ENCODE data around the gene APOBR. TPM values are rescaled to one million over a fixed set of nuclear protein-coding genes. Genes with fewer than 3 reads are reported as not detected.

APOBR gene
- total and polyA plus RNA-seq, 9 of the 15 experiments (the other 6 are each of a cell fraction or from before 2014, with no cell fraction given): 0.08 to 6.1 (median 2.8) TPM; not detected in 1

DNA sequence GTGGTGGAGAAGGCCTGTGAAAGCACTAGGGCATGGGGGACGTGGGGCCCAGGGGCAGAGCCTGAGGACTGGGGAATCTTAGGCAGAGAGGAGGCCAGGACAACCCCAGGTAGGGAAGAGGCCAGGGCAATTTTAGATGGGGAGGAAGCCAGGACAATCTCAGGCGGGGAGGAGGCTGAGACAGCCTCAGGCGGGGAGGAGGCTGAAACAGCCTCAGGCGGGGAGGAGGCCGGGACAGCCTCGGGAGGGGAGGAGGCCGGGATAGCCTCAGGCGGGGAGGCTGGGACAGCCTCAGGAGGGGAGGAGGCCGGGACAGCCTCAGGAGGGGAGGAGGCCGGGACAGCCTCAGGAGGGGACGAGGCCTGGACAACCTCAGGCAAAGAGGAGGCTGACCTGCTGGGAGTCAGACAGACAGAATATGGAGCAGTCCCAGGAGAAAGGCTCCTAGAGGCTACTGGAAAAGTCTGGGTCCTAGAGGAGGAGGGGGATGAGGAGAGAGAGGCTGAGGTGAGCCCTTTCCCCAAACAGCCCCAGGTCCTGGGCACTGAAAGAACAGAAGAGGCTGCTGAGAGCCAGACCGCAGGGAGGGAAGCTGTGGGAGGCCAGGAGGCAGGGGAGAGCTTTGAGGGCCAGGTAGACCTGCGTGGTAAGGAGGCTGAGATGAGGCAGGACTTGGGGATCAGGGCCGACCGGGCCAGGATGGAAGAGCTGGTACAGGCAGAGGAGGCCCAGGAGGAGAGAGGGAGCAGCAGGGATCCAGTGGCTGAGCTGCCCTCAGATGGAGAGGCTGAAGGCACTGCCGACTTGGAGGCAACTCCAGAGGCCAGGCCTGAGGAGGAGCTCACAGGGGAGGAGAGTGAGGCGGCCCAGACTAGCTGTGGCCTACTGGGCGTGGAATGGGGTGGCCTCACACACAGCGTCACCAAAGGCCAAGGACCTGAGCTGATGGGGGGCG, 1.6 kb downstream of the APOBR start:
- no peak for ATAC-seq
- 0 out of 5 replicates have a peak, but pooled peaks cover 0 to under 1% of the 10 kb centered on the region in 2 experiments for H3K27me3 ChIP-seq (ENCODE audit: control insufficient read depth in 2 of 2, insufficient read depth in 2 of 2, low read length in 2 of 2)
- no peaks in the 10 kb centered on the region for H4K20me1 ChIP-seq (replicated peaks; ENCODE audit: control insufficient read depth, insufficient read depth, low read length)
- H3K4me3 ChIP-seq: no peak overlapping the region
- no peak for TF ChIP-seq TBL1XR1 (IDR thresholded peaks at IDR 0.05; ENCODE audit: low read length in 2 of 2)
- TF ChIP-seq ZFX (CRISPR knock-in tag; IDR thresholded peaks at IDR 0.05): 0 out of 2 replicates have a peak, but pooled peaks have one; percentile 39
- H3K4me1 ChIP-seq (replicated peaks in 1 of 2; ENCODE audit: control insufficient read depth in 2 of 2, insufficient read depth in 2 of 2, low read length in 2 of 2): peaks cover 13 to 55% of the 10 kb centered on the region in 2 experiments
- H3K36me3 ChIP-seq (ENCODE audit: control insufficient read depth, insufficient read depth, low read length): no peaks in the 10 kb centered on the region
- no TSS peak for BruUV-seq (replicated peaks)
- CTCF ChIA-PET (ENCODE audit: low intra/inter-chr PET ratio): no interaction called here
- no peak overlapping the region for H3K27ac ChIP-seq (ENCODE audit: extremely low read depth, low read depth, low read length)
- peak overlapping the region in 1 of 2 experiments; percentile 87; a peak in 2 of 4 replicates for H3K9ac ChIP-seq (ENCODE audit: insufficient read depth in 1 of 2, low read depth in 2 of 2, low read length in 2 of 2)
- intact Hi-C loops (cut with micrococcal nuclease) (no loop called here), in situ Hi-C loops (cut with MboI) (loop anchor here (25.0 kb wide), 1 partner anchor 1716 kb away; no protein-coding TSS in a partner anchor)
- no peaks in the 10 kb centered on the region for H3K9me1 ChIP-seq (ENCODE audit: control insufficient read depth, insufficient read depth, low read length)
- no peak overlapping the region for H3K4me2 ChIP-seq (ENCODE audit: insufficient read depth, low read length)
- peaks cover 6% of the 10 kb centered on the region; the same call in 2 of the 3 replicates for H3K79me2 ChIP-seq (ENCODE audit: control insufficient read depth, insufficient read depth, low read length)
- no peak for FAIRE-seq
- no peak for DNase-seq (ENCODE audit: extremely low read depth in 1 of 4, low spot score in 3 of 4)
- WGBS (ENCODE audit: insufficient coverage, low coverage, missing lambda C conversion rate): 70% methylated on average over 12 of the region's 20 CpGs
- H3K9me3 ChIP-seq (replicated peaks; ENCODE audit: control insufficient read depth, insufficient read depth, low read depth, low read length): no peaks in the 10 kb centered on the region
- no peak overlapping the region for H2AFZ ChIP-seq (ENCODE audit: low read depth, low read length)
- POLR2A ChIA-PET: no interaction called here

DNA sequence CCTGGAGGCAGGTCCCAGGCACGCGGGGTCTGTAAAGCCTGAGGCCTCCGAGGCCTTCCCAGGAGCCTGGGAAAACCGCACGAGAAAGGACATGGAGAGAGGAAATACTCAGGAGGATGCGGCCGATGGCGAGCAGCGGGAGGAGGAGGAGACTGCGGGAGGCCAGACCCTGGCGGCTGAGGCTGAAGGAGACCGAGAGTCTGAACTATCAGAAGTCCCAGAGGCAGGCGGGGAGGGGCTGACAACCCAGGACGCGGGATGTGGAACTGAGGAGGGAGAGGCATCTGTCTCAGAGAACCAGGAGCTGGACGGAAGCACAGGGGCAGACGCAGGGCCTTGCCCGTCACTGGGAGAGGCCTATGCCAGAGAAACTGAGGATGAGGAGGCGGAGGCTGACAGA, 2.4 kb downstream of the APOBR start:
- ChIA-PET POLR2A (no interaction called here), CTCF (ENCODE audit: low intra/inter-chr PET ratio) (no interaction called here)
- no peaks in the 10 kb centered on the region for H3K36me3 ChIP-seq (ENCODE audit: control insufficient read depth, insufficient read depth, low read length)
- H3K9me3 ChIP-seq (replicated peaks; ENCODE audit: control insufficient read depth, insufficient read depth, low read depth, low read length): no peaks in the 10 kb centered on the region
- intact Hi-C loops (cut with micrococcal nuclease) (no loop called here), in situ Hi-C loops (cut with MboI) (loop anchor here (25.0 kb wide), 1 partner anchor 1715 kb away; no protein-coding TSS in a partner anchor)
- no TSS peak for BruUV-seq (replicated peaks)
- no peak overlapping the region for H3K4me3 ChIP-seq
- no peaks in the 10 kb centered on the region; the same call in 2 of the 3 replicates for H3K79me2 ChIP-seq (ENCODE audit: control insufficient read depth, insufficient read depth, low read length)
- ATAC-seq (no peak), DNase-seq (ENCODE audit: extremely low read depth in 1 of 4, low spot score in 3 of 4) (no peak), FAIRE-seq (no peak)
- TF ChIP-seq, protein P1, sequence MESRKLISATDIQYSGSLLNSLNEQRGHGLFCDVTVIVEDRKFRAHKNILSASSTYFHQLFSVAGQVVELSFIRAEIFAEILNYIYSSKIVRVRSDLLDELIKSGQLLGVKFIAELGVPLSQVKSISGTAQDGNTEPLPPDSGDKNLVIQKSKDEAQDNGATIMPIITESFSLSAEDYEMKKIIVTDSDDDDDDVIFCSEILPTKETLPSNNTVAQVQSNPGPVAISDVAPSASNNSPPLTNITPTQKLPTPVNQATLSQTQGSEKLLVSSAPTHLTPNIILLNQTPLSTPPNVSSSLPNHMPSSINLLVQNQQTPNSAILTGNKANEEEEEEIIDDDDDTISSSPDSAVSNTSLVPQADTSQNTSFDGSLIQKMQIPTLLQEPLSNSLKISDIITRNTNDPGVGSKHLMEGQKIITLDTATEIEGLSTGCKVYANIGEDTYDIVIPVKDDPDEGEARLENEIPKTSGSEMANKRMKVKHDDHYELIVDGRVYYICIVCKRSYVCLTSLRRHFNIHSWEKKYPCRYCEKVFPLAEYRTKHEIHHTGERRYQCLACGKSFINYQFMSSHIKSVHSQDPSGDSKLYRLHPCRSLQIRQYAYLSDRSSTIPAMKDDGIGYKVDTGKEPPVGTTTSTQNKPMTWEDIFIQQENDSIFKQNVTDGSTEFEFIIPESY (CRISPR knock-in tag; IDR thresholded peaks at IDR 0.05): peak; percentile 47; the same call in 1 of the 2 replicates
- TF ChIP-seq ZNF12 (CRISPR knock-in tag; IDR thresholded peaks at IDR 0.05): no peak
- WGBS (ENCODE audit: insufficient coverage, low coverage, missing lambda C conversion rate): 61% methylated on average over 18 of the region's 19 CpGs
- H3K4me2 ChIP-seq (ENCODE audit: insufficient read depth, low read length): no peak overlapping the region
- H3K4me1 ChIP-seq (replicated peaks in 1 of 2; ENCODE audit: control insufficient read depth in 2 of 2, insufficient read depth in 2 of 2, low read length in 2 of 2): peaks cover 13 to 52% of the 10 kb centered on the region in 2 experiments
- no peak overlapping the region for H3K27ac ChIP-seq (ENCODE audit: extremely low read depth, low read depth, low read length)
- H2AFZ ChIP-seq (ENCODE audit: low read depth, low read length): no peak overlapping the region
- H3K9me1 ChIP-seq (ENCODE audit: control insufficient read depth, insufficient read depth, low read length): no peaks in the 10 kb centered on the region
- peaks cover 0 to 8% of the 10 kb centered on the region in 2 experiments; a peak in 1 of 5 replicates for H3K27me3 ChIP-seq (ENCODE audit: control insufficient read depth in 2 of 2, insufficient read depth in 2 of 2, low read length in 2 of 2)
- H3K9ac ChIP-seq (ENCODE audit: insufficient read depth in 1 of 2, low read depth in 2 of 2, low read length in 2 of 2): peak overlapping the region in 1 of 2 experiments; percentile 74; a peak in 2 of 4 replicates
- no peaks in the 10 kb centered on the region for H4K20me1 ChIP-seq (replicated peaks; ENCODE audit: control insufficient read depth, insufficient read depth, low read length)
